ENCODE measurements around the gene ATP6AP2. TPM values are rescaled to one million over a fixed set of nuclear protein-coding genes. Genes with fewer than 3 reads are reported as not detected.
A peak's percentile ranks its signal among the peaks of the same experiment; 100 is the strongest.

The ATP6AP2 gene
- total RNA-seq, 1 experiment from 2014 or later: 78.7 TPM

DNA sequence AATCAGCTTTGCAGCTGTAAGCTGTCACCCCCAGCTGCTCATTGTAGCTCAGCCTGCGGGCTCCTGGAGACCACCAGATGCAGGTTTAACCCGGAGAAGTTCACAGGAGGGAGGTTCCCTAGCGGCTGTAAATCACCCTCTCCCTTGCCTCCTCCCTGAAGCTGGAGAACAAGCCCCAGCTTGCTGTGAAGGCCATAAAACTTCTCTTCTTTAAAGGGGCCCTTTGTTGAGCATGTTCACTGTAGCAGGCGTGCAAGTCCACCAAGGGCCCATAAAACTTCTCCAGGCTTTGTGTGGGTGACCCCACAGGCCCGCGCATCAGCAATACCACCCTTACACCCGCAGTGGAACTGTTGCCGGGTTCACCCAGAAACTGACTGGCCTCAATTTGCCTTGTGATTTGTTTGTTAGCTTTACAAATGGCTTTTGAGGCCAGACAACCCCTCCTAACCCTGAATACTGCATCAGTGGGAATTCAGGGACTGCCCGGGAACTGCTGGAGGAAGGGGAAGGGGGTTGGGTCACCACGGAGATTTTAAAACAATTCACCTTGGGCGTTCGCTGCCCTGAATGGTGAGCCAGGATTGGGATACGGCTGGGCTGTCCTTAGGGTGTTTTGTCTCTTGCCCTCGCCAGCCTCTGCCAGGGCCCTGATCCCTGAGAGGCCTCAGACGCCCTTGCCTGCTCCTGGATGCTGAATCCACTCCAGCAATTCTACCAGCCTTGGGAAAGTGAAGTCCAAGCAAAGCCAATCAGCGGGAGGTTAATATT is 49.5 kb upstream of the ATP6AP2 start:
- peak; percentile 36 for ATAC-seq
- Mint-ChIP-seq H3K27ac (no peak overlapping the region), H3K4me3 (no peak overlapping the region), H3K27me3 (ENCODE audit: low read depth) (no peaks in the 10 kb centered on the region), H3K36me3 (no peaks in the 10 kb centered on the region), H3K4me1 (peaks cover 8% of the 10 kb centered on the region), H3K9me3 (no peaks in the 10 kb centered on the region)
- no peak for TF ChIP-seq E2F5 (CRISPR knock-in tag; IDR thresholded peaks at IDR 0.05)
- TF ChIP-seq PRDM15 (CRISPR knock-in tag; IDR thresholded peaks at IDR 0.05): peak; percentile 68
- POLR2A ChIA-PET: no interaction called here
- DNase-seq (ENCODE audit: low spot score): no peak
- CTCF ChIA-PET: interaction anchor here (1.9 kb wide), 1 partner anchor 8 kb away, joined by 8 read pairs; no protein-coding TSS in a partner anchor

- no peaks in the 10 kb centered on the region for H3K9me3 Mint-ChIP-seq
These were observed 43.5 kb upstream of the ATP6AP2 start for GRCh38 chrX:40537310-40537709.

GRCh38 chrX:40538406-40538805 is 42.4 kb upstream of the ATP6AP2 start:
- TF ChIP-seq RELA (CRISPR knock-in tag; IDR thresholded peaks at IDR 0.05; ENCODE audit: borderline replicate concordance) (no peak), SMAD3 (CRISPR knock-in tag; IDR thresholded peaks at IDR 0.05; ENCODE audit: borderline replicate concordance) (no peak), HMGA2 (CRISPR knock-in tag; IDR thresholded peaks at IDR 0.05) (no peak), ZNF423 (CRISPR knock-in tag; IDR thresholded peaks at IDR 0.05) (no peak), E2F5 (CRISPR knock-in tag; IDR thresholded peaks at IDR 0.05) (no peak), ZBTB21 (CRISPR knock-in tag; IDR thresholded peaks at IDR 0.05; ENCODE audit: borderline replicate concordance) (no peak), ZNF425 (CRISPR knock-in tag; conservative IDR thresholded peaks at IDR 0.05) (no peak)
- H3K4me1 Mint-ChIP-seq: peaks cover 20% of the 10 kb centered on the region
- DNase-seq (ENCODE audit: low spot score) (no peak), ATAC-seq (no peak)
- no peaks in the 10 kb centered on the region for H3K9me3 Mint-ChIP-seq
- H3K27me3 Mint-ChIP-seq (ENCODE audit: low read depth): peaks cover 9% of the 10 kb centered on the region; the same call in 1 of the 2 replicates
- ChIA-PET POLR2A (no interaction called here), CTCF (interaction anchor here (0.6 to 1.6 kb wide), 8 partner anchors 8 to 716 kb away, joined by 3 to 8 read pairs (median 4); no protein-coding TSS in a partner anchor)
- H3K4me3 Mint-ChIP-seq: no peak overlapping the region
- no peaks in the 10 kb centered on the region for H3K36me3 Mint-ChIP-seq
- H3K27ac Mint-ChIP-seq: no peak overlapping the region

More at GRCh38 chrX:40537310-40537709, 43.5 kb upstream of the ATP6AP2 start:
- ChIA-PET CTCF (no interaction called here), POLR2A (no interaction called here)
- peaks cover 9% of the 10 kb centered on the region; the same call in 1 of the 2 replicates for H3K27me3 Mint-ChIP-seq (ENCODE audit: low read depth)
- TF ChIP-seq ZNF121 (CRISPR knock-in tag; IDR thresholded peaks at IDR 0.05) (no peak), HMGA2 (CRISPR knock-in tag; IDR thresholded peaks at IDR 0.05) (no peak), SP1 (CRISPR knock-in tag; conservative IDR thresholded peaks at IDR 0.05) (no peak), RELA (CRISPR knock-in tag; IDR thresholded peaks at IDR 0.05; ENCODE audit: borderline replicate concordance) (no peak), AFF4 (CRISPR knock-in tag; IDR thresholded peaks at IDR 0.05; ENCODE audit: borderline replicate concordance) (no peak)
- peaks cover 20% of the 10 kb centered on the region for H3K4me1 Mint-ChIP-seq
- ATAC-seq (no peak), DNase-seq (ENCODE audit: low spot score) (no peak)
- H3K27ac Mint-ChIP-seq: no peak overlapping the region
- no peaks in the 10 kb centered on the region for H3K36me3 Mint-ChIP-seq
- H3K4me3 Mint-ChIP-seq: no peak overlapping the region
